Measurements from ENCODE around the gene PPP3CB.

The PPP3CB gene

GRCh38 chr10:73471226-73471625 lies 24.6 kb downstream of the PPP3CB start:
- no peak for TF ChIP-seq POLR2AphosphoS5 (IDR thresholded peaks at IDR 0.05; ENCODE audit: low read depth, low read length)
- DNase-seq (ENCODE audit: insufficient read length), result no peak
- no peak for FAIRE-seq

- DNase-seq (ENCODE audit: insufficient read length), result no peak
- FAIRE-seq, result no peak
- no peak for TF ChIP-seq TAF1 (IDR thresholded peaks at IDR 0.05; ENCODE audit: borderline replicate concordance, low read depth, low read length)
- TF ChIP-seq POLR2AphosphoS5 (IDR thresholded peaks at IDR 0.05; ENCODE audit: low read depth, low read length), result no peak
- no peak for TF ChIP-seq POLR2A (IDR thresholded peaks at IDR 0.05; ENCODE audit: low read depth, low read length)
These were observed 26.2 kb downstream of the PPP3CB start for GRCh38 chr10:73469579-73469978.

- TF ChIP-seq POLR2AphosphoS5 (IDR thresholded peaks at IDR 0.05; ENCODE audit: low read depth, low read length) (no peak), POLR2A (IDR thresholded peaks at IDR 0.05; ENCODE audit: low read depth, low read length) (no peak), TAF1 (IDR thresholded peaks at IDR 0.05; ENCODE audit: borderline replicate concordance, low read depth, low read length) (no peak)
- DNase-seq (ENCODE audit: insufficient read length) (no peak), FAIRE-seq (peak; percentile 40)
These were observed 28.6 kb downstream of the PPP3CB start for GRCh38 chr10:73467206-73467605.

GRCh38 chr10:73465978-73466726 lies 29.7 kb downstream of the PPP3CB start:
- DNase-seq (ENCODE audit: insufficient read length) (no peak), FAIRE-seq (no peak)
- no peak for TF ChIP-seq POLR2AphosphoS5 (IDR thresholded peaks at IDR 0.05; ENCODE audit: low read depth, low read length)
- no peak for TF ChIP-seq POLR2A (IDR thresholded peaks at IDR 0.05; ENCODE audit: low read depth, low read length)
- no peak for TF ChIP-seq TAF1 (IDR thresholded peaks at IDR 0.05; ENCODE audit: borderline replicate concordance, low read depth, low read length)

GRCh38 chr10:73460897-73461296 lies 34.9 kb downstream of the PPP3CB start:
- FAIRE-seq (no peak), DNase-seq (ENCODE audit: insufficient read length) (no peak)
- TF ChIP-seq TAF1 (IDR thresholded peaks at IDR 0.05; ENCODE audit: borderline replicate concordance, low read depth, low read length) (no peak), POLR2A (IDR thresholded peaks at IDR 0.05; ENCODE audit: low read depth, low read length) (no peak), POLR2AphosphoS5 (IDR thresholded peaks at IDR 0.05; ENCODE audit: low read depth, low read length) (no peak)

GRCh38 chr10:73459683-73460314 lies 36.0 kb downstream of the PPP3CB start:
- no peak for FAIRE-seq
- TF ChIP-seq POLR2AphosphoS5 (IDR thresholded peaks at IDR 0.05; ENCODE audit: low read depth, low read length) (no peak), POLR2A (IDR thresholded peaks at IDR 0.05; ENCODE audit: low read depth, low read length) (no peak), TAF1 (IDR thresholded peaks at IDR 0.05; ENCODE audit: borderline replicate concordance, low read depth, low read length) (no peak)
- DNase-seq (ENCODE audit: insufficient read length), result no peak

- TF ChIP-seq POLR2AphosphoS5 (IDR thresholded peaks at IDR 0.05; ENCODE audit: low read depth, low read length), result no peak
- TF ChIP-seq TAF1 (IDR thresholded peaks at IDR 0.05; ENCODE audit: borderline replicate concordance, low read depth, low read length), result no peak
- no peak for TF ChIP-seq POLR2A (IDR thresholded peaks at IDR 0.05; ENCODE audit: low read depth, low read length)
- FAIRE-seq (no peak), DNase-seq (ENCODE audit: insufficient read length) (no peak)
These were observed 39.5 kb downstream of the PPP3CB start for GRCh38 chr10:73456187-73456890.

- no peak for TF ChIP-seq POLR2A (IDR thresholded peaks at IDR 0.05; ENCODE audit: low read depth, low read length)
- no peak for TF ChIP-seq TAF1 (IDR thresholded peaks at IDR 0.05; ENCODE audit: borderline replicate concordance, low read depth, low read length)
- TF ChIP-seq POLR2AphosphoS5 (IDR thresholded peaks at IDR 0.05; ENCODE audit: low read depth, low read length), result no peak
- FAIRE-seq (no peak), DNase-seq (ENCODE audit: insufficient read length) (no peak)
These were observed 46.7 kb downstream of the PPP3CB start for GRCh38 chr10:73449113-73449512.

GRCh38 chr10:73448384-73448783 lies 47.4 kb downstream of the PPP3CB start:
- FAIRE-seq, result no peak
- no peak for DNase-seq (ENCODE audit: insufficient read length)
- no peak for TF ChIP-seq POLR2A (IDR thresholded peaks at IDR 0.05; ENCODE audit: low read depth, low read length)
- no peak for TF ChIP-seq TAF1 (IDR thresholded peaks at IDR 0.05; ENCODE audit: borderline replicate concordance, low read depth, low read length)
- no peak for TF ChIP-seq POLR2AphosphoS5 (IDR thresholded peaks at IDR 0.05; ENCODE audit: low read depth, low read length)

GRCh38 chr10:73446926-73447325 lies 48.9 kb downstream of the PPP3CB start:
- TF ChIP-seq POLR2A (IDR thresholded peaks at IDR 0.05; ENCODE audit: low read depth, low read length) (no peak), TAF1 (IDR thresholded peaks at IDR 0.05; ENCODE audit: borderline replicate concordance, low read depth, low read length) (no peak), POLR2AphosphoS5 (IDR thresholded peaks at IDR 0.05; ENCODE audit: low read depth, low read length) (no peak)
- DNase-seq (ENCODE audit: insufficient read length) (no peak), FAIRE-seq (no peak)

- FAIRE-seq (no peak), DNase-seq (ENCODE audit: insufficient read length) (no peak)
- TF ChIP-seq TAF1 (IDR thresholded peaks at IDR 0.05; ENCODE audit: borderline replicate concordance, low read depth, low read length) (no peak), POLR2A (IDR thresholded peaks at IDR 0.05; ENCODE audit: low read depth, low read length) (no peak), POLR2AphosphoS5 (IDR thresholded peaks at IDR 0.05; ENCODE audit: low read depth, low read length) (no peak)
These were observed 51.4 kb downstream of the PPP3CB start for GRCh38 chr10:73444457-73444856.
